Measurements from ENCODE around the gene CPE.

- TF ChIP-seq CTCF (IDR thresholded peaks at IDR 0.05), result no peak
- no peak for TF ChIP-seq POLR2AphosphoS5 (IDR thresholded peaks at IDR 0.05; ENCODE audit: low read depth, low read length)
- no peak for TF ChIP-seq PBX3 (IDR thresholded peaks at IDR 0.05)
- TF ChIP-seq RCOR1 (IDR thresholded peaks at IDR 0.05; ENCODE audit: low read length), result no peak
- TF ChIP-seq YY1 (IDR thresholded peaks at IDR 0.05; ENCODE audit: low read depth), result no peak
- no peak for TF ChIP-seq MAX (IDR thresholded peaks at IDR 0.05; ENCODE audit: low read depth)
- no peak for TF ChIP-seq TAF1 (IDR thresholded peaks at IDR 0.05; ENCODE audit: borderline replicate concordance, low read depth, low read length)
These were observed 64.5 kb downstream of the CPE start for GRCh38 chr4:165443276-165443675.
